Transverse colon (tissue), 4 donors: ENCODE results near the gene SMC3. TPM values are rescaled to one million over a fixed set of nuclear protein-coding genes. Genes with fewer than 3 reads are reported as not detected.

Experiments used
- DNase-seq: peaks from one replicate; pipeline ENCODE4 v3.0.0-alpha.2; 2019
- H3K27ac ChIP-seq, 4 donors: fragments of 200-600 bp; sonication (generic); 2 replicates each; pipeline ENCODE4 v1.5.1; 2016 to 2018; ENCODE audit warnings: inconsistent platforms in 4 of 4
- H3K27me3 ChIP-seq: fragments of 200-600 bp; sonication (generic); 2 replicates; pipeline ENCODE4 v1.5.1; 2017; ENCODE audit warnings: inconsistent platforms
- H3K36me3 ChIP-seq, 4 donors: fragments of 200-600 bp; sonication (generic); 2 replicates each; pipeline ENCODE4 v1.5.1; 2017 to 2019; ENCODE audit warnings: inconsistent platforms in 4 of 4
- H3K4me1 ChIP-seq, 4 donors: fragments of 200-600 bp; sonication (generic); 2 replicates each; pipeline ENCODE4 v1.5.1; 2017 to 2020; ENCODE audit warnings: inconsistent platforms in 4 of 4
- H3K4me3 ChIP-seq, 4 donors: fragments of 200-600 bp; sonication (generic); 1 replicate in 1 of 4; 2 replicates in 3 of 4; pipeline versions ENCODE4 v1.5.1 to v1.6.1; 2017 to 2019; ENCODE audit warnings: inconsistent platforms in 4 of 4
- H3K9me3 ChIP-seq, 2 donors: fragments of 200-600 bp; sonication (generic); 2 replicates each; pipeline ENCODE4 v1.5.1; 2017 to 2019; ENCODE audit warnings: inconsistent platforms in 2 of 2
- EP300 ChIP-seq: sonication (generic); formaldehyde crosslinking; IDR thresholded peaks from one replicate; pipeline ENCODE4 v1.6.1; 2017; ENCODE audit warnings: antibody characterized with exemption, low read depth
- POLR2A ChIP-seq: fragments of 450-650 bp; IDR thresholded peaks from one replicate; pipeline ENCODE4 v1.6.1; 2016; ENCODE audit warnings: antibody characterized with exemption, mild to moderate bottlenecking, moderate library complexity
- POLR2AphosphoS5 ChIP-seq, 3 donors: sonication (generic); formaldehyde crosslinking; IDR thresholded peaks; one replicate each; pipeline ENCODE4 v1.6.1; 2016; ENCODE audit warnings: antibody characterized with exemption in 3 of 3
- WGBS, 2 donors: methylation state at CpG; one replicate each; pipeline ENCODE4 v1.1.5; 2018; ENCODE audit warnings: low coverage in 1 of 2; 5-methylcytosine and 5-hydroxymethylcytosine counted together
- in situ Hi-C, 4 donors: fragments of 200-750 bp; cut with MboI; loops; one replicate each; pipeline versions ENCODE4 v1.15.0 to v1.15.1; 2017; ENCODE audit warnings: low sequenced_read_pairs in 3 of 4, low pct_ligation_motif_present in 1 of 4, low pct_unique_long_range_greater_than_20kb in 1 of 4
- intact Hi-C: fragments of 100-400 bp; cut with DNase I; formaldehyde crosslinking; loops from one replicate; pipeline ENCODE4 v1.15.1; 2023; ENCODE audit warnings: low total_unique reads
- total RNA-seq, 4 donors: library from RNA; depleted of rRNA; stranded (reverse); fragments of >200 nt; gene quantifications; one replicate each; pipeline ENCODE4 v1.1.0, GENCODE V29; 2016
- TF ChIP-seq, protein P1 (sequence below), 5 experiments: fragments of 200-600 bp in 3 of 5; fragments of 450-650 bp in 2 of 5; sonication (generic) in 3 of 5; IDR thresholded peaks; 1 replicate in 2 of 5; 2 replicates in 3 of 5; pipeline ENCODE4 v1.5.1; 2016 to 2017; ENCODE audit warnings: antibody characterized with exemption in 5 of 5, inconsistent platforms in 3 of 5, mild to moderate bottlenecking in 2 of 5, moderate library complexity in 1 of 5

Gene SMC3
- total RNA-seq, 4 donors from 2014 or later: 16.8 to 31.9 (median 21.1) TPM

DNA sequence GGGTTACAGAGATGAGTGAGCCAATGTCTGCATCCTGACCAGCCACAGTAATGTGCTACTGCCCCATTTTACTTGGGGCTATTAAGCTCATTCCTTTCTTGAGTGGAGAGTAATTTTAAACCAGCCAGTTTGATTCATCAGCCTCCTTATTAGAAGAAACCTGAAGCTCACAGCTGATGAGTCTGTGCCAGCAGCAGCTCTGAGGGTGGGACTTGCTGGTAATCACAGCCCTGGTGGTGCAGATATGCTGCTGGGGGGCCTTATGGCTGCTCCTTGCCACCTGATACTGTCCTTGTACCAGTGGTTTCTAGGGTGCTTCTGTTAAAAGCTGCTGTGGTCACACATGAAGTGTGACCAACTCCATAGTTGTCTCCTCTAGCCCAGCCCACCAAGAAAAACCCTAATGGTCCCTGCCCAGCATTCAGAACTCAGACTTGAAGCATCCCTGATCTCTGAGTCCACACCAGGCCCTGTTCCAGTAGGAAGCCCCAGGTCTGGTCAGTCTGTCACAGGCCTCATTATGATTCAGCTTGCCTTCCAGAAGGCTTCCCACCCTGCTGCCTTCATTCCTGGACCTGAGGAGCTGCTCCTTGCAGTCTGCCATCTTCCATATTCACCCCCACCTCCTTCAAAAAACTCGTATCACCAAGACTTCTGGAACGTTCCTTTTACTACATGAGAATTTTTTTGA is 47.7 kb downstream of the SMC3 start:
- Histone ChIP-seq H3K9me3 (no peaks in the 10 kb centered on the region), H3K4me3 (no peak overlapping the region), H3K4me1 (no peaks in the 10 kb centered on the region), H3K36me3 (no peaks in the 10 kb centered on the region), H3K27ac (no peak overlapping the region), H3K27me3 (no peaks in the 10 kb centered on the region)
- in situ Hi-C loops (loop anchor here in 3 of 4 donors (25.0 kb wide), 3 partner anchors 272 to 1522 kb away; partner anchors contain the start of genes BBIP1 (in 1 of the 3) and SHOC2 (in 1 of the 3)), intact Hi-C loops (loop anchor here (5.0 kb wide), 1 partner anchor 67 kb away; no protein-coding TSS in a partner anchor)
- 59 to 72% methylated on average over 2 of the region's 2 CpGs for WGBS, 2 donors
- TF ChIP-seq POLR2A (no peak), POLR2AphosphoS5 (IDR thresholded peaks at IDR 0.05) (no peak), EP300 (no peak)
- TF ChIP-seq, protein P1, sequence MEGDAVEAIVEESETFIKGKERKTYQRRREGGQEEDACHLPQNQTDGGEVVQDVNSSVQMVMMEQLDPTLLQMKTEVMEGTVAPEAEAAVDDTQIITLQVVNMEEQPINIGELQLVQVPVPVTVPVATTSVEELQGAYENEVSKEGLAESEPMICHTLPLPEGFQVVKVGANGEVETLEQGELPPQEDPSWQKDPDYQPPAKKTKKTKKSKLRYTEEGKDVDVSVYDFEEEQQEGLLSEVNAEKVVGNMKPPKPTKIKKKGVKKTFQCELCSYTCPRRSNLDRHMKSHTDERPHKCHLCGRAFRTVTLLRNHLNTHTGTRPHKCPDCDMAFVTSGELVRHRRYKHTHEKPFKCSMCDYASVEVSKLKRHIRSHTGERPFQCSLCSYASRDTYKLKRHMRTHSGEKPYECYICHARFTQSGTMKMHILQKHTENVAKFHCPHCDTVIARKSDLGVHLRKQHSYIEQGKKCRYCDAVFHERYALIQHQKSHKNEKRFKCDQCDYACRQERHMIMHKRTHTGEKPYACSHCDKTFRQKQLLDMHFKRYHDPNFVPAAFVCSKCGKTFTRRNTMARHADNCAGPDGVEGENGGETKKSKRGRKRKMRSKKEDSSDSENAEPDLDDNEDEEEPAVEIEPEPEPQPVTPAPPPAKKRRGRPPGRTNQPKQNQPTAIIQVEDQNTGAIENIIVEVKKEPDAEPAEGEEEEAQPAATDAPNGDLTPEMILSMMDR (IDR thresholded peaks at IDR 0.05): no peak
- DNase-seq: no peak

DNA sequence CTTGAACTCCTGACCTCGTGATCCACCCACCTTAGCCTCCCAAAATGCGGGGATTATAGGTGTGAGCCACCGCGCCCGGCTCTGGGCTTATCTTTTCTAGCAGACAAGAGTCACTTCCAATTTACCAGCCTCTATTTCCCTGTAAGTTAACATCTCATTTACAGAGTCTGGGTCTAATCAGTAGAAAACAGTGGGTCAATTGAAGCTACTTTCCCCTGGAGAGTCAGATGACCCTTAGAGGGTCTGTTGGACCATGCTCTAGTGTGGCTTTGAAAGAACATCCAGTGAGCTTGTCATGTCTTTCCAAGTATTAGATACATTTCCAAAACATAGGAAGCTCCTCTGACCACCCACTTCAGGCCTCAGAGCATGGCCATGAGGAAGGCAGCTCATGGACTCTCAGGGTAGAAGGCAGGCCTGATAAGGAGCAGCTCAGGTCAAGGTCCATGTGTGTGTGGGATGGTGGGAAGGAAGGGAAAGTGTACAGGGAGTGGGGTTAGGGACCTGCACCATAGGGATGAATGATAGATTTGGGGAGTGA is 49.1 kb downstream of the SMC3 start:
- in situ Hi-C loops: loop anchor here in 3 of 4 donors (25.0 kb wide), 3 partner anchors 271 to 1521 kb away; partner anchors contain the start of genes BBIP1 (in 1 of the 3) and SHOC2 (in 1 of the 3)
- H3K4me1 ChIP-seq: no peaks in the 10 kb centered on the region
- DNase-seq: no peak

DNA sequence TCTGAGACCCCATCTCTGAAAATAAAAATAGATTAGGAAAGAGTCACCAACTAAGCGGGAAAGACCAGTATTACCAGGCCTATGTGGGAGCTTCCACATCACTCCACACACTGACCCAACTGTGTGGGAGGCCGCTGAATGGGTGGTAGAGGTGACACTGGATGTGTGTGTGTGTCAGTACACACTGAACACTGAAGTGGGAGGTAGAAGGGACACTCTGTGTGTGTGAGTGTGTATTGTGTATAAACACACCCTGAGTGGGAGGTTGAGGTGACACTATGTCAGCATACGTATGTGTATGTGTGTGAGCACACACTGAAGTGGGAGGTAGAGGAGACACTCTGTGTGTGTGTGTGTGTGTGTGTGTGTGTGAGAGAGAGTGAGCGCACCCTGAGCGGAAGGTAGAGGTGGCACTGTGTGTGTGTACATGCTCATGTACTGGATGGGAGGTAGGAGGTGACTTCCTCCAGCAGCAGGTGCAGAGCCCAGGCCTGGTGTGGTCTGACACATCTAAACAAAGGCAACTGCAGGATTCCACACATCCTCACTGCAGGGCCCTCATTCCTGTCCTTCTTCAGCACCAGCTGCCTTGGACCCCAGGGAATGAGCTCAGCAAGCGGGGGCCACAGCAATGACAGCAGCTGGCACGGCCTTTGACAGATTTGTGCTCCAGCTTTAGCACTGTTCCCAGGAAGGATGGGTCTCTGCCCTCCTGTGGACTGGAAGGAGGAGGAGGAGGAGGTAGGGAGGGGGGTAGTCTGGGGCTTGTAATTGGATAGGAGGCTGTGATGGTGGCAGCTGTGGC is 50.1 kb downstream of the SMC3 start:
- Histone ChIP-seq H3K4me3 (no peak overlapping the region), H3K27ac (no peak overlapping the region), H3K9me3 (no peaks in the 10 kb centered on the region), H3K36me3 (no peaks in the 10 kb centered on the region), H3K27me3 (no peaks in the 10 kb centered on the region), H3K4me1 (no peaks in the 10 kb centered on the region)
- 89 to 91% methylated on average over 3 to 7 of the region's 7 CpGs for WGBS, 2 donors
- no peak for DNase-seq
- TF ChIP-seq, protein P1 (IDR thresholded peaks at IDR 0.05): no peak
- no peak for TF ChIP-seq POLR2AphosphoS5 (IDR thresholded peaks at IDR 0.05)
- TF ChIP-seq POLR2A: no peak
- no peak for TF ChIP-seq EP300
- intact Hi-C loops (loop anchor here (5.0 kb wide), 1 partner anchor 65 kb away; no protein-coding TSS in a partner anchor), in situ Hi-C loops (loop anchor here in 3 of 4 donors (25.0 kb wide), 3 partner anchors 270 to 1520 kb away; partner anchors contain the start of genes BBIP1 (in 1 of the 3) and SHOC2 (in 1 of the 3))

More for the DNA sequence above, 49.1 kb downstream of the SMC3 start:
- no peak for TF ChIP-seq POLR2A
- TF ChIP-seq, protein P1 (IDR thresholded peaks at IDR 0.05): no peak
- TF ChIP-seq POLR2AphosphoS5 (IDR thresholded peaks at IDR 0.05): no peak
- Histone ChIP-seq H3K4me3 (no peak overlapping the region), H3K36me3 (no peaks in the 10 kb centered on the region), H3K9me3 (no peaks in the 10 kb centered on the region), H3K27me3 (no peaks in the 10 kb centered on the region), H3K27ac (no peak overlapping the region)
- intact Hi-C loops: loop anchor here (5.0 kb wide), 1 partner anchor 66 kb away; no protein-coding TSS in a partner anchor
- WGBS, 2 donors: 94% methylated on average over 5 of the region's 5 CpGs; no CpG with 5 or more reads in 1 of the 2 donors

DNA sequence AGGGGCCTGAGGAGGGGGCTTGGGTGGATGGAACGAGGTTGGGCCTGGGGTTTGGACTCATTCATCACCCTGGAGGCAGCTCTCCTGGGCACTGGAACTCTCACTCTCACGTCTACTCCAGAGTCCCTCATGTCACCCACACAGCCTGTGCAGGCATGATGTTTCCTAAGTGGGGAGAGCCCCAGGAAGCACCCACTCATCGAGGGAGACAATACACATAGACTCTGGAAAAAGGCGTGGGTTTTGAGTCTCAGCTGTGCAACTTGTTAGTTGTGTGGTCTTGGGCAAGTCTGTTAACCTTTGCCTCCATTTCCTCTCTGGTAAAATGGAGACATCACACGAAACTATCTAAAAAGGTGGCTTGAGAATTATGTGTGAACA is 50.7 kb downstream of the SMC3 start:
- no peaks in the 10 kb centered on the region for H3K27me3 ChIP-seq
- in situ Hi-C loops (loop anchor here in 3 of 4 donors (25.0 kb wide), 3 partner anchors 269 to 1519 kb away; partner anchors contain the start of genes BBIP1 (in 1 of the 3) and SHOC2 (in 1 of the 3)), intact Hi-C loops (loop anchor here (5.0 kb wide), 1 partner anchor 64 kb away; no protein-coding TSS in a partner anchor)
- H3K27ac ChIP-seq: no peak overlapping the region
- H3K4me3 ChIP-seq: no peak overlapping the region
- TF ChIP-seq POLR2A (no peak), POLR2AphosphoS5 (IDR thresholded peaks at IDR 0.05) (no peak), EP300 (no peak)
- TF ChIP-seq, protein P1 (IDR thresholded peaks at IDR 0.05): no peak
- 67% methylated on average over 1 to 5 of the region's 5 CpGs for WGBS, 2 donors
- H3K4me1 ChIP-seq: no peaks in the 10 kb centered on the region
- no peaks in the 10 kb centered on the region for H3K9me3 ChIP-seq
- no peaks in the 10 kb centered on the region for H3K36me3 ChIP-seq
- no peak for DNase-seq
